ENCODE data around the gene TSPAN17.

The TSPAN17 gene

DNA sequence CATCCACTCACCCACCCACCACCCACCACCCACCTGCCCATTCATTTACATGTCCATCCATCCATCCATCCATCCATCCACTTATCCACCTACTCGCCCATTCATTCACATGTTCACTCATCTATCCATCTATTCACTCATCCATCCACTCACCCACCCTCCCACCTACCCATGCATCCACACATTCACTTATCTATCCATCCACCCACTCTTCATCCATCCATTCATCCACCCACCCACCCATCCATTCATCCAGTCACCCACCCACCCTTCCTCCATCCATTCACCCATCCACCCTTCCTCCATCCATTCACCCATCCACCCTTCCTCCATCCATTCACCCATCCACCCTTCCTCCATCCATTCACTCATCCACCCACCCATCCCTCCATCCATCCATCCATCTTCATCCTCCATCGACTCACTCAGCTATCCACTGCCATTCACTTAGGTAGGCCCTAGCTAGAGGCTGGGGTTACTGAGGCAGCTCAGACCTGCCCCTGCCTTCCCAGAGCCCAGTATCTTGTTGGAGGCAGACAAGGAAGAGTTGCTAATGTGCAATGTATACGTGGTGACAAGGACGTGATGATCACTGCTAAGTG lies 12.7 kb downstream of the TSPAN17 start:
- DNase-seq (ENCODE audit: low read depth in 3 of 3), result no peak

DNA sequence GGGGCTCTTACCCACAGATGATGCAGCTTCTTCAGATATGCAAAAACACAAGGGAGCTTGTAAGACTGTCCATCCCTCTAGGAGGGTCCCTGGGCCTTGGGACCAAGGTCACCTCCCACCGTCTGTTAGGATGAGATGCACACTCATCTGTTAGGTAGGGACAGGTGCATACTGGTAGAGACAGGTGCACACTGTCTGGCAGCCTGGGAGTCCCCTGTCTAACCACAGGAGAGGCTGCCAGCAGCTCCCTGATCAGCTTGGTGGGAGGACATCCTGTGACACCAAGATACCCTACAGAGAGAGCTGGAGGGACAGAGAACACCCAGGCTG lies 13.2 kb downstream of the TSPAN17 start:
- no peak for DNase-seq (ENCODE audit: low read depth in 3 of 3)

DNA sequence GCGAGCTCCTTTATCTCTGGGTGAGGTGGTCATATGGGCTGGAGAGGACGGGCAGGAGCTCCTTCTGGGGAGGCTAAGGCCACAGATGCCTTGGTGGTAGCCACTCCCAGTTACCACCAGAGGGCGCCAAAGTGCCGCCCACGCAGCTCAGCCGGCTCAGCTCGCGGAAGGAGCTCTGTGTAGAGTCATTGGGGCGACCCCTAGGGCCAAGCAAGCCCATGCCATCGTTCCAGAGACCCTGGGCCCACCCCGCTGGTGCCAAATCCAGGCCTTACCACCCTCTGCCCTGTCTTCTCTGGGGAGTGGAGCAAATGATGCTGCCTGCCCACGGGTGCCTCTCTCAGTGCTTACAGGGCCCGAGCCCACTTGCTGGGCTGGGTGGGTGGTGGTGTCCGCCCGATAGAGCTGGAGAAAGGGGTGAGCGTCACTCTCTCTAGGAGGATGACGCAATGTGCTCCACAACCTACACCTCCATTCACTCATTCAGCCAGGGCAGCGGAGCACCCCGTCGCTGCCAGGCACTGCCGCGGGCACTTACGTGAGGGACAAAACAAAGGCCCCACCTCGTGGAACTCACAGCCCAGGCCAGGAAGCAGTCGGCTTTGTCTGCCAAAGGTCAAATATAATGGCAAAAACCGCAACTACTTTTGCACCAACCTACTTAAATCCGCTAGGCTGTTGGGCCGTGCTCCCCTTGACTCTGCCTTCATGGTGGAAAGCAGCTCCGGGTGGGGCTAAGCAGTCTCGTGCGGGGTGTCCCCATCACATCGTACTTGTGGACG lies 13.8 kb downstream of the TSPAN17 start:
- DNase-seq (ENCODE audit: low read depth in 3 of 3), result peak; percentile 64 to 75 (median 69)

DNA sequence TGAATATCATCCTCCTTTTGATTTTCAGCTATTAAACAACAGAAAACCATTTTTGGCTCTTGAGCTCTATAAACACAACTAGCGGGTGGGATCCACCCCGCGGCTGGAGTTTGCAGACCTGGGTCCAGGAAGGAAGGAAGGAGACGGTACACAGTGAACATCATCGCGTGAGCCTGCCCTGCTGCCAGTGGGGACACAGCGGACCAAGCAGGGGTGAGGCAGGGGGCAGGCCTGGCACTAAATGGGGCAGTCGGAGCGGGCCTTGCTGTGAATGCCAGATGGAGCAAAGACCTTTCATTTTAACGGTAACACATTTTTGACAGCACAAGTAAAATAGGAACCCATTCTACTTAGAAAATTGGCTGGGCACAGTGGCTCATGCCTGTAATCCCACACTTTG lies 14.4 kb downstream of the TSPAN17 start:
- DNase-seq (ENCODE audit: low read depth in 3 of 3), result no peak

DNA sequence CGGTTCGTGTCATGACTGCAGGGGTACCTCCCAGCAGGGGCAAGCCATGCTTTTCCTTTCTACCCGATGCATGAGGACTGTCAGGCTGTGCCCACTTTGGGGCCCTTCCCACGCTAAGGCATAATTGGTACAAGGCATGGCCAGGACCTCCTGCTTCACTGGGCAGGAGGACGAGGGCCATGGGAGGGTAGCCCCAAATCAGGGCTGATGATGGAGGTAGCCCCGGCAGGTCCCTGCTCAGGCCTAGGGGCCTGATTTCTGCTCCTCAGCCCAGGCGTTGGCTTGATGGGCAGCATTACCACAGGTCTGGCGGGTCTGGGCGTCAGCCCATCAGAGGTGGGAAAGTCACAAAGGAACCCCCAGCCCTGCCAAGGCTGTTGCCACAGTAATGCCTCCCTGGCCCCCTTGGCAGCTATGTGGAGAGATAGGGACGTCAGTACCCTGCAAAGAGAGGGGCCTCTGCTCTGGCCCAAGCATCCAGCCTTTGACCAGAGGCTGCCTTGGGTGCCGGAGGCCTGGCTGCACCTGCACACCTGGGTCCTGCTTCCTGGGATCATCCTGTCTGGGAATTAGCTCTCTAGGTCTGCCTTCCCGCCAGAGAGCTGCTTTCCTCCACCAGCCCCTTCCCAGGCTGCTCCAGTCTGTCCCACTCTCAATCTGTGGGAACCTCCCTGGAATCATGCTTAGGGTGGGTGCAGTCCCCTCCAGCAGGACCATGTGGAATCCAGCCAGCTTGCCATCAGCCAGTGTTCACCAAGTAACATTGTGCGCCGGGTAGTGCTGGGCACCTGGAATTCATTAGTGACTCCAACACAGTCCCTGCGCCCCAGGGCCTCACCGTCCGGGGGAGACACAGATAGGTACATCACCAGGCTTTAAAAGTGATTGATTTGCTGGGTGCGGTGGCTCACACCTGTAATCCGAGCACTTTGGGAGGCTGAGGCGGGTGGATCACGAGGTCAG lies 15.4 kb downstream of the TSPAN17 start:
- DNase-seq (ENCODE audit: low read depth in 3 of 3), result no peak

DNA sequence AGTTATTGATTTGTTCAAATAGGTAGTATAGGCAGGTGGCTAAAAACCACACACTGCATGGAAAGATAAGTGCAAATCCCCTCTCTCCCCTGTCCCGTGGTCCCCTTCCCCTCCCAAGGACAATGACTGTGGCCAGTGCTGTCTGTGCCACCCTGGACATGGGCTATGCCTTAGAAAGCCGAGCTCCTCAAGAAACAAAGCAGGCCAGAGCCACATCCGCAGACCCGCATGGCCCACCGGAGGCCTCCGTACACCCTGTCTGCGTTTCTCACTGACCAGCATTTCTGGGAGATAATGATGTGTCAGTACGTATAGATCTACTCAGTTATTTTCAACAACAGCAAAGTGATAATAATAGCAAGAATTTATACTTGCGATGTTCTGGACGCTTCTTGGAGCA lies 16.3 kb downstream of the TSPAN17 start:
- DNase-seq (ENCODE audit: low read depth in 3 of 3), result no peak

DNA sequence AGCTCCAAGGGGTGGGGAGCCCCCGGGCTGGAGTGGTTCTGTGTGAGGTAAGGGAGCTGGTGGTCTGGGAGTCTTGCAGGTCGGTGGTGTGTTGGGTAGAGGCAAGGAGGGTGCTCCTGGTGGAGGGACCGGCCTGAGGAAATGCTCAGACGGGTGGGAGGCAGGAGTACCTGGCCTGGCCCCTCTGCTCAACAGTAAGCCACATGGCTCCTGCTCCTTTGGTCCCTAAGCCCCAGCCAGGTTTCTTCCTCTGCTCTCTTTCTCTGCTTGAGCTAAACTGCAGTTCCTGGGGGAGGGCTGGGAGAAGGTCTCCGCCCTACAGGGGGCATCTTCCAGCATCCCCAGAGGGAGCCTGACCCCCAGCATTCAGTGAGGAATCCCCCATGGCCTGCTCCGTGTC lies 17.2 kb downstream of the TSPAN17 start:
- DNase-seq (ENCODE audit: low read depth in 3 of 3), result no peak

DNA sequence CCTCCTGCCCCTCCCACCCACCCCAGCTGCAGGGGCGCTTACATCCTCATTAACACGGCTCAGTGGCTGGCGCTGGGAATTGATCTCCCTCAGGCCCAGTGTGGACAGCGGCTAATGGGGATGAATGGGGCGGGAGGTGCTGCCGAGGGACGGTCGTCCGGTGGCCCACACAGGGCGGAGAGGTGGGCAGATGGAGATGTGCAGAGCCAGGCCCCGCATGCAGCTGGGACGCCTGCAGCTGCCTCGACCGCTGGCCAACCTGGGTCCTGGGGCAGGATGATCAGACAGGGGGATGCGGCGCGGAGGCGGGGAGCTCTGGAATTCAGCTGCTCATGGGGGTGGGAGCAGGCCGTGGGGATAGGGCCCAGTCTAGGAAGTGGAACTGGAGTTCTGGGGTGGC lies 17.6 kb downstream of the TSPAN17 start:
- DNase-seq (ENCODE audit: low read depth in 3 of 3), result no peak

DNA sequence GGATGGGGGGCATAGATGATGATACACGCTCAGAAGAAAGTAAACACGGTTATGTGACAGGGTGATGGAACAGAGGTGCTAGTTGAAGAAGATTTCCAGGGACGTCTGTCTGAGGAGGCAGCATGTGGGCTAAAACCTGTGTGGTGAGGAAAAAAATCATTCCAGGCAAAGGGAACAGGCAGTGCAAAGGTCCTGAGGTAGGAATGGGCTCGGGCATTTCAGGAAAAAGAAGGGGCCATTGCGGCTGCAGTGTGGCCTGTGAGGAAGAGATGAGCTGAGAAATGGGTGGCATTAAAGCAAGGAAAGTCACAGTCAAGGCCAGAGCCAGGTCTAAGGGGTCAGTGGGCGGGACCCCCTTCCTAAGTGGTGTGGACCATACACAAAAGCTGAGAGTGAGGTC lies 18.2 kb downstream of the TSPAN17 start:
- DNase-seq (ENCODE audit: low read depth in 3 of 3), result no peak

DNA sequence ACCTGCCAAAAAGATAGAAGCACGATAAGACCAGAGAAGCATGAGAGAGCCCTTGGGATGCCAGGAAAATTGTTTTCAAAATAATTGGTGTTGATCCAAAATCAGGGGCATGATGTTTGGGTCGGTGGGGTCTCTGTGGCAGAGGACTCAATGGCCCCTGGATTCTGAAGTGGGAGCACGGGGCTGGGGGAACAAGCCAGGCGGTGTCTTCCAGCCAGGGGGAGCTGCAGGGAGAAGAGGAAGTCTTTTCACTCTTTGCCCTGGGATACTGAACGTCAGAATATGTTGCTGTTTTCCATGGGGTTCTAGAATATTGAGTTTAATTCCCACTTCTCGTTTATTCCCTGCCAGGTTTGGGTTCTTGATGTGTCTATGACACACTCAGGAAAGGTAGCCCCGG lies 20.4 kb downstream of the TSPAN17 start:
- no peak for DNase-seq (ENCODE audit: low read depth in 3 of 3)

DNA sequence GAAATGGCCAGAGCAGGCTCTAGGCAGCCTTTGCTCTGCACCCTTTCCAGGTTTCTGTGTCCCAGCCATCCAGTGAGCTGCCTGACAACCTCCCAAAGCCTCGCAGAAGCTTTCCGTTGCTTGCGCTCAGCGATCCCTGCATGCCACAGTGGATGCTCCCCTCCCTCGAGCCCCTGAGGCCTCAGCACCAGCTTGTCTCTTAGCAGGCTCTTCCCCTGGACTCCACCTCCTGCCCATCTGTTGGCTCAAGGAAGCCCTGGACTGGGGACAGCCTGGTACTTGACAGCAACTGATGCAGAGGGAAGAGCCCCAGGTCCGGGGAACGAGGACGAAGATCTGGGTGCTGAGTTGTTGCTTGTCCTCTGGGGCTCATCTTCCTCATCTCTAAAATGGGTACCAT lies 23.2 kb downstream of the TSPAN17 start:
- DNase-seq (ENCODE audit: low read depth in 3 of 3), result no peak

DNA sequence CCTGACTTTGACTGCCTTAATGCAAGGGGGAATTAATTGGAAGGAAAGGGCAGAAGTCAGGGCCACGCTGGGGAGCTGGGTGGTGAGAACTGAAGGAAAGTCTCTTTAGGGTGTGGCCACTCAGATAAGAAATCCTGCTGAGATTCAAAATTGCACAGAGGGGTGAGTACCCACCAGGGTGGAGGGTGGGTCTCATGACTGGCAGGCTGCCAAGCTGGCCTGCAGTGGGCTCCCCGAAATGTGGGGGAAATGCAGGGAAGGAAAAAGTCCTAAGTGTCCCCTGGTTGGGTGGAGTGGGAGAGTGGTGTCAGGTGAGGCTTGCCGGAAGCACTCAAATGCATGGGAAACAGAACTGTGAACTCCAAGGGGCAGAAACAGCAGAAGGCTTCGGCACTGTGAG lies 24.1 kb downstream of the TSPAN17 start:
- DNase-seq (ENCODE audit: low read depth in 3 of 3), result no peak

DNA sequence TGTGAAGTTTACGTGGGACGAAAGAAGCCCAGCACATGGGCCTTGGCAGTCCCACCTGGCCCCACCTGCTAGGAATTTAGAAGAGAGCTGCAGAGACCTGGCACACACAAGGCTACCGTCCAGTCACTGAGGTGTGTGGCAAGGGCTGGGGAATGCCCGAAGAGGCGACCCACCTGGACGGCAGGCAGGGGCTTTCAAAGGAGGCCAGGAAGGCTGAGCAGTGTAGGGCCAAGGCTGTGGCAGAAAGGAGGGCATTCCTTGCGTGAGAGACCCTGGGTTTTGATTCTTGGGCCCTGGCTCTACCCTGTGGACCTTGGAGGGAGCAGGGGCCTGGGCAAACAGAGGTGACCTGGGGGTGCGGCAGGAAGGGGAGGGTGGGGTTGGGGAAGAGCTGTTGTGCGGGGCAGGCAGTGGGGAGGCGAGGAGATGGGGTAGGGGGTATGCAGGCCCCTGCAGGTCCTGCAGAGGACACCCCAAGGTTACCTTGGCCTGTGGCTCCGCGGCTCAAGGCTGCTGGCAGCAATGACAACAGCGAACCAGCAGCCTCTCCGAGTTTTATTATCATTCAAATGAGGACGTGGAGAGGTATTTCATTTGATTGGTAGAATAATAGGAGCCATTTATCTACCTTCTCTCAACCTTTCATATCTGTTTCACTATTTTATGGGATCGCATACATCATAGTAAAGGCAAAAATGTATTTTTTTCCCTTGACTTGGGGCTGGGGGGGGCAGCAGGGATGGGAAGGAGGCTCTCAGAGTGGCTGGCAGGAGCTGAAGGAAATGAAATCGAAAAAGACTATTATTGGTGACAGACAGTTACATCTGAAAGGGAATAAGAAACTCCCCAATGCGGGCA lies 24.8 kb downstream of the TSPAN17 start:
- DNase-seq (ENCODE audit: low read depth in 3 of 3), result no peak

DNA sequence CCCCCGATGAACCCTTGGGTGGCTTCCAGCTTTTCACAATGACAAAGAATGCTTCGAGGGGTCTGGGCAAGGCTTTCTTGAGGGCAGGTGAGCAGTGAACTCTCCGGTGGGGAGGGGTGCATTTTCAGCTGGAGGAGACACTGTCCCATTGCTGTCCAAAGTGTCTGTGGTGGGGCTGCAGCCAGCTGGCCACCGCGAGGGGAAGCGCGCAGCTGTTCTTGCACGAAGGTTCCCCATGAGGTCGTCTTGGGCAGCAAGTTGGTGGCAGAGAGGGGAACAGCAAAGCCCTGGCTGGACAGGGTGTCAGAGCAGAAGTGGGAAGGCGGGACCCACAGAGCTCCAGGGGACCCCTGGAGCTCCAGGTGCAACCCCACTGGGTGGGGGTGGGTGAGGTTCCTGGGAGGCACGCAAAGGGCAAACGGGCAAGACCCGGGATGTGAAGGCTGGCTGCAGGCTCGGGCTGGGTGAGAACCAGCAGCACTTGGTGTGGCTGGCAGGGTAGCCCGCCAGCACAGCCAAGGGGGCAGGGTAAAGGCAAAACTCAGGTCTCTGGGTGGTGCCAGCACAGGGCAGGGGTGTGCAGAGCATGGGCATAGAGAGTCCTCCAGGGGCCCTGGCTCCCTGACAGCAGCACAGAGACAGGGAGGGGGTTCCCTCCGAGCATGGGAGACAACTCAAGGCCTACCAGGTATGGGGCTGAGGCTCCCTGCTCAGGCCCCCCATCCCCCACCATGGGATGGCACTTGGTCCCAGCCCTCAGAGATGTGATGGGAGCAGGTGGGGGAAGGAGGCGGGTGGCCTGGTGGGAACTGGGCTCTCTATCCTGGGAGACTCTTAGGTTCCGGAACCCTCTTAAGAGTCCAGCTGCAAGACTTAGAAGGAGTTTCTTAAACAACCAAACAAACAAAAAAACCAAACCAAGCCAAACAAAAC lies 26.6 kb downstream of the TSPAN17 start:
- no peak for DNase-seq (ENCODE audit: low read depth in 3 of 3)

DNA sequence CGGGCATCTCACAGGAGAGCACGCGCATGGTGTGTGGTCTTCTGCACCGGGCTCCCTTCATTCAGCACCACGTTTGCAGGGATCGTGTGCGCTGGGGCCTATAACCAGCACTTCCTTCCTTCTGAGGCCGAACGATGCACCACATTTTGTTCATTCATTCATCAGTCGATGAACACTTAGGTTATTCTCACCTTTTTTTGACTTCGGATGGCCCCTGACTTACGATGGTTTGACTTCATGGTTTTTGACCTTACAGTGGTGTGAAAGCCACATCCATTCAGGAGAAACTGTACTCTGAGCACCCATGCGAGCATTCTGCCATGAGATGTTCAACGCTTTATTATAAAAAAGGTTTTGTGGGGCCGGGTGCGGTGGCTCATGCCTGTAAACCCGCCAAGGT lies 27.5 kb downstream of the TSPAN17 start:
- no peak for DNase-seq (ENCODE audit: low read depth in 3 of 3)

DNA sequence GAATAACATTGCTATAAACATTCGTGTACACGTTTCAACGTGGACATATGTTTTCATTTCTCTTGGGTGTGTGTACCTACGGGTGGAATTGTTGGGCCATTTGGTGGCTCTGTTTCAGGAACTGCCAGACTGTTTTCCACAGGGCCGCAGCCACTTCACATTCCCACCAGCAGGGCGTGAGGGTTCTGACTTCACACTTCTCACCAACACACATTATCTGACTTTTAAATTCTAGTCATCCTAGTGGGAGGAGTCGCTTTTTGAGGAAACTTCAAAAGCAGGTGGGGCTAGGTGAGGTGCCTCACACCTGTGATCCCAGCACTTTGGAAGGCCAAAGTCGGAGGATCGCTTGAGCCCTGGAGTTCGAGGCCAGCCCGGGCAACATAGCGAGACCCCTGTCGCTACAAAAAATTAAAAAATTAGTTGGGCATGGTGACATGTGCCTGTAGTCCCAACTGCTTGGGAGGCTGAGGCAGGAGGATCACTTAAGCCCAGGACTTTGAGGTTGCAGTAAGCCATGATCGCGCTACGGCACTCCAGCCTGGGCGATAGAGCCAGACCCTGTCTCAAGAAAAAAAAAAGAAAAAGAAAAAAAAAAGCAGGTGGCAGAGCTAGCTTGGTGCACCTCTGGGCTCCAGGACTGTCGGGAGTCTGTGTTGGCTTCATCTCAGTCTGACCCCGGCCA lies 28.5 kb downstream of the TSPAN17 start:
- no peak for DNase-seq (ENCODE audit: low read depth in 3 of 3)

DNA sequence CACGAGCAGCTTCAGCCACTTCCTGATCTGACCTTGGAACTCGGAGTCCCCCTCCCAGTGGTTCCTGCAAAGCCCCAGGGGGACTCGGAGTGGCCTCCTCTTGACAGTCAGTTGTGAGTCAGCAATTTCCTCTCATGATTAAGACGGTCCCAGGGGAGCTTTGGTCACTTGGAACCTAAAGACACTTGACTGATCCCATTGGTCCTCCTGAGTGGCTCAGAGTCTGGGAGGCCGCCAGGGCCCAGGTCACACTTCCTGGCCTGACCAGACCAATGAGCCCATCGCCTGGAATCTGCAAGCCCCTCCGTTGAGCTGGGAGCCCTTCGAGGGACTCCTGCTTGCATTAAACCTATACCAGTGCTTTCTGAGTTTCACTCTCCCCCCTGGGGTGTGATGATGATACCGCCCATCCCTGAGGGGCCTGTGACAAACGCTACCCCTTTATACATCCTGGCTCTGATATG lies 29.1 kb downstream of the TSPAN17 start:
- DNase-seq (ENCODE audit: low read depth in 3 of 3), result no peak

DNA sequence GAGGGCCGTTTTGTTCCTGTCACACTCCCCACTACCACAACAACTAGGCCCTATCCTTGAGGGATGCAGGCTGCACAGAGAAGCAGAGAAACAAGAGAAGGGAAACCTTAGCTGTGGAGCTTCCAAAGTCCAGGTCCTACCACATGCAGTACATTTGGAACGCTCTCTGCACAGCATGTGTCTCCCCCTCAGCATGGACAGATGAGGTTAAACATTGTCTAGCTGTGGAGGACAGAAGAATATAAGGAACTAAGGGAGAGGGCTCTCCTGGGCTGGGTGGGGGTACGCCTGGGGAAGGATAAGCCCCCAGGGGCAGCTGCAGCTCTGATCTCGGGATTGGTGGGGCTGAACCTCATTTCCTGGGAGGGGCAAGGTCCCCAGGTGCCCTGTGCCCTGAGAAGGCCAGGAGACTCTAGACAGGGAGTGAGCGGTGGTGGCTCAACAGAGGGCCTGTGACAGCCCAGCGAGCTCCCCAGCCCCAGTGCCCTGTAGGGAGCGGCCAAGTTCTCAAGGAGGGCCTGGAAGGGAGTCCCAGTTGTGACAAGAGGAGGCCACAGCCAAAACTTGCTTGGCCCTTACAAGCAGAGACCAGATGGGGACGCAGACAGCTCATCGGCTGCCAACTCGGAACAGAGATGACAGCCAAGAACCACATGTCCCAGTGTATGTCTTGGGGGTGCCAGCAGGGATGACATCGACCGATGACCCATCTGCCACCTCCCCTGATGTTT lies 30.1 kb downstream of the TSPAN17 start:
- DNase-seq (ENCODE audit: low read depth in 3 of 3), result no peak

DNA sequence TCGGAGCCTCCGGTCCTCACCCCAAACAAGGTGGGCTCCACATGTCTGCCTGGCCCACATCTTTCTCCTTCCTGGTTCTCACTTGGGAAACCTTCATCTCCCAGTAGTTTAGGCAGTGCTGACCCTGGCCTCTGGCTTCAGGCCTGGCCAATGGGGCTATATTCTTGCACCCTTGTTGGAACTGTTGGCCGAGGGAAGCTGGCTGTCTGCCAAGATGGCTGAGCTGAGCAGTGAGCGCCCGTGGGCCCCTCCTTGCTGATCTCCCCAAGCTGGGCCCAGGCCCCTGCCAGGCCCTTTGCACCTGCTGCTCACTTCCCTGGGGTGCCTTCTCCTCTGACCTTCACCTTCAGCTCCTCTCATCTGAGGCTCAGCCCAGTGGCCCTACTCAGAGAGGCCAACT lies 31.3 kb downstream of the TSPAN17 start:
- no peak for DNase-seq (ENCODE audit: low read depth in 3 of 3)

Data from stimulated activated CD4-positive, alpha-beta T cell treated with anti-CD3 and anti-CD28 coated beads, TNF-alpha, amount 100 ng/mL, for 24 hours (primary cell).